Thyroid gland (tissue), 4 donors: ENCODE measurements around the gene HRG.
"Not testable (repeated sequence)": the region's sequence is repeated elsewhere in the genome, so short reads cannot be mapped to it uniquely, and the experiment has no call there.

ENCODE experiments used
- CTCF ChIP-seq, 6 experiments: fragments of 200-600 bp in 3 of 6; fragments of 450-650 bp in 3 of 6; sonication (generic) in 3 of 6; IDR thresholded peaks; one replicate each; pipeline ENCODE4 v1.5.1; 2016 to 2019; ENCODE audit warnings: antibody characterized with exemption in 6 of 6, mild to moderate bottlenecking in 2 of 6, inconsistent platforms in 1 of 6, moderate library complexity in 1 of 6
- POLR2A ChIP-seq, 2 donors: fragments of 450-650 bp; IDR thresholded peaks; one replicate each; pipeline ENCODE4 v1.6.1; 2017; ENCODE audit warnings: antibody characterized with exemption in 2 of 2, mild to moderate bottlenecking in 2 of 2, moderate library complexity in 1 of 2

GRCh38 chr3:186702451-186702850 is 36.6 kb downstream of the HRG start:
- not testable (repeated sequence) for TF ChIP-seq CTCF, POLR2A (IDR thresholded peaks at IDR 0.05)
